DND-41 (cell line): ENCODE results near the gene SLC2A9.

Source experiments
- ATAC-seq: fragments of 200-7000 bp; cut with Tn5 transposase; 3 replicates; pipeline ENCODE4 v1.9.1; 2021; ENCODE audit warnings: low read depth; ENCODE audit not compliant: insufficient read depth
- DNase-seq: peaks from one replicate; pipeline ENCODE4 v3.0.0-alpha.2; 2020
- H2AFZ ChIP-seq: 2 replicates; pipeline ENCODE4 v1.6.0; 2012; ENCODE audit warnings: low read depth, low read length
- H3K27ac ChIP-seq: 2 replicates; pipeline ENCODE4 v1.5.1; 2012; ENCODE audit warnings: low read length, inconsistent platforms
- H3K27me3 ChIP-seq: fragments of 200-600 bp; sonication (generic); 2 replicates; pipeline ENCODE4 v1.6.0; 2012; ENCODE audit warnings: low read length, mild to moderate bottlenecking, inconsistent platforms; ENCODE audit not compliant: insufficient read depth, poor library complexity
- H3K36me3 ChIP-seq: 2 replicates; pipeline ENCODE4 v1.5.1; 2012; ENCODE audit warnings: low read length, inconsistent platforms; ENCODE audit not compliant: insufficient read depth
- H3K4me1 ChIP-seq: 2 replicates; pipeline ENCODE4 v1.5.1; 2012; ENCODE audit warnings: mild to moderate bottlenecking, low read length; ENCODE audit not compliant: insufficient read depth
- H3K4me2 ChIP-seq: 2 replicates; pipeline ENCODE4 v1.6.0; 2012; ENCODE audit warnings: mild to moderate bottlenecking, moderate library complexity, low read length, inconsistent platforms; ENCODE audit not compliant: insufficient read depth
- H3K4me3 ChIP-seq, 2 experiments: fragments of 200-600 bp in 1 of 2; shearing (Covaris generic) in 1 of 2; 2 replicates each; pipeline ENCODE4 v1.5.1; 2012 to 2016; ENCODE audit warnings: inconsistent platforms in 2 of 2, low read length in 2 of 2, mild to moderate bottlenecking in 2 of 2, low read depth in 1 of 2, moderate library complexity in 1 of 2
- H3K79me2 ChIP-seq: 2 replicates; pipeline ENCODE4 v1.6.0; 2012; ENCODE audit warnings: low read length, inconsistent platforms; ENCODE audit not compliant: insufficient read depth
- H3K9ac ChIP-seq: 2 replicates; pipeline ENCODE4 v1.6.0; 2012; ENCODE audit warnings: low read depth, mild to moderate bottlenecking, inconsistent platforms, low read length, moderate library complexity
- H3K9me3 ChIP-seq: 2 replicates; pipeline ENCODE4 v1.5.1; 2012; ENCODE audit warnings: low read length, moderate library complexity, mild to moderate bottlenecking, inconsistent platforms; ENCODE audit not compliant: insufficient read depth, severe bottlenecking
- H4K20me1 ChIP-seq: 2 replicates; pipeline ENCODE4 v1.6.0; 2012; ENCODE audit warnings: low read length; ENCODE audit not compliant: insufficient read depth
- EZH2 ChIP-seq: IDR thresholded peaks from 3 replicates; pipeline ENCODE4 v1.6.1; 2012; ENCODE audit warnings: borderline replicate concordance, low read depth, mild to moderate bottlenecking, moderate library complexity, low read length, inconsistent platforms; ENCODE audit not compliant: severe bottlenecking
- TF ChIP-seq, protein P1 (sequence below): IDR thresholded peaks from 2 replicates; pipeline ENCODE4 v1.5.1; 2012; ENCODE audit warnings: borderline replicate concordance, low read length, moderate library complexity, mild to moderate bottlenecking; ENCODE audit not compliant: poor library complexity, severe bottlenecking; ENCODE audit errors: extremely low read depth

The SLC2A9 gene

DNA sequence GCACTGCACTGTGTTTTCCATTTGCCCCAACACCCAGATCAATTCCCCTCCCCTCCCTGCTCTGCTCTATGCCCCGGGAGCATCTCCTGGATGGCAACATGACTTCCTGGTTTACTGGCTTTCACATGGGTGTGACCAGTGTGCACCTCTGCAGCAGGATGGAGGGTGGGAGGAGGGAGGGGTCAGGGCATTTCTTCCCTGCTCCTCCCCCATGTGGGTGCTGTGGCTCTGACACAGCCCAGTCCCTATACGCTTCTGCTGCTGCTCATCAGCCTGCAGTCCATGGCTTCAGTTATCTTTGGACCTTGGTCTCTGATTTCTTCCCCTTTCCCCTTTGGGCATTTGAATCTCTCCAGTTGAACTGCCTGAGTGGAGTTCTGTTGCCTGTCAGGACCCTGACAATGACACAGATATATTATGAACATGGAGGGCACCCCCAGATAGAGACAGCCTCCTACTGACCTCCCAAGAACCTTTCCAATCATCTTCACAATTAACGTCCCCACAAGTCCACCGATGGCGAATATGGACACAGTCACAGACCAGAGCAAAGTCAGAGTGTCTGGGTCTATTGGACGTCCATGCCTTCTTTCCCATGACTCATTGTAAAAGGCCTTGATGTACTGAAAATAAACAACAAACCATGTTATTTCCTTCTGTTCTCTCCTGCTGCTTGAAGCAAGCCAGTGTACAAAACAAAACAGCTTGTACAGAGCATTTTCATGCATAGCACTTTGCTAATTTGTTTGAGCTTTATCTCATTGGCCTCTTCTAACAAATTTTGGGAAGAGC is 24.8 kb downstream of the SLC2A9 start:
- TF ChIP-seq, protein P1, sequence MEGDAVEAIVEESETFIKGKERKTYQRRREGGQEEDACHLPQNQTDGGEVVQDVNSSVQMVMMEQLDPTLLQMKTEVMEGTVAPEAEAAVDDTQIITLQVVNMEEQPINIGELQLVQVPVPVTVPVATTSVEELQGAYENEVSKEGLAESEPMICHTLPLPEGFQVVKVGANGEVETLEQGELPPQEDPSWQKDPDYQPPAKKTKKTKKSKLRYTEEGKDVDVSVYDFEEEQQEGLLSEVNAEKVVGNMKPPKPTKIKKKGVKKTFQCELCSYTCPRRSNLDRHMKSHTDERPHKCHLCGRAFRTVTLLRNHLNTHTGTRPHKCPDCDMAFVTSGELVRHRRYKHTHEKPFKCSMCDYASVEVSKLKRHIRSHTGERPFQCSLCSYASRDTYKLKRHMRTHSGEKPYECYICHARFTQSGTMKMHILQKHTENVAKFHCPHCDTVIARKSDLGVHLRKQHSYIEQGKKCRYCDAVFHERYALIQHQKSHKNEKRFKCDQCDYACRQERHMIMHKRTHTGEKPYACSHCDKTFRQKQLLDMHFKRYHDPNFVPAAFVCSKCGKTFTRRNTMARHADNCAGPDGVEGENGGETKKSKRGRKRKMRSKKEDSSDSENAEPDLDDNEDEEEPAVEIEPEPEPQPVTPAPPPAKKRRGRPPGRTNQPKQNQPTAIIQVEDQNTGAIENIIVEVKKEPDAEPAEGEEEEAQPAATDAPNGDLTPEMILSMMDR: no peak
- TF ChIP-seq EZH2: no peak
- no peaks in the 10 kb centered on the region for H3K27me3 ChIP-seq
- H3K4me2 ChIP-seq: no peak overlapping the region
- no peaks in the 10 kb centered on the region for H3K36me3 ChIP-seq
- no peaks in the 10 kb centered on the region for H3K79me2 ChIP-seq
- no peak overlapping the region for H2AFZ ChIP-seq
- ATAC-seq (no peak), DNase-seq (no peak)
- H3K4me3 ChIP-seq: no peak overlapping the region
- no peak overlapping the region for H3K9ac ChIP-seq
- H4K20me1 ChIP-seq: no peaks in the 10 kb centered on the region
- H3K9me3 ChIP-seq: no peaks in the 10 kb centered on the region
- H3K4me1 ChIP-seq: no peaks in the 10 kb centered on the region
- no peak overlapping the region for H3K27ac ChIP-seq

DNA sequence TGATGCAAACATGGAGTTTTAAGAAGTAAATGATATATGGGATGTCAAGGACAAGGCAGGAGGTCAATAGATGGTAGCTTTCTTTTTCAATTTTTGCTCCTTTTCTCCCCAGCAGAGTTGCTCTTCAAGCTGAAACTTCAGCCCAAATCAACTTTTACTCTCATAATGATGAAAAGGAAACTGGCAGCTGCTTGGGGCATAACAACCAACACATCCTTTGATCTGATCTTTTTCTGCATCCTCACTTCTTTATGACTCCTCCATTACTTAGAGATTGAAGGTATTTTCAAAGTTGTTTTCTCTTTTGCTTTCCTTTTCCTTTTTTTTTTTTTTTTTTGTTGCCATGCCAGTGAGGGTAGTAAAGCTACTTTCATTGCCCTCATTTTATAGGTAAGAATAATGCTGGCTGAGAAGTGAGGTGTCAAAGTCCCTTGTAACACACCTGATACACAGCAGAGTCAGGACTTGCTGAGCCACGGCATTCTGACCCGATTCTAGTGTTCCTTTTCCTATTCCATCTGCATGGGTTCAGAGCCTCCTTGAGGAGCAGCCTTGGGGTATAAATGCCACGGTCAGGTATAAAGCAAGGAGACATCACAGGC is 26.9 kb downstream of the SLC2A9 start:
- H3K4me1 ChIP-seq: no peaks in the 10 kb centered on the region
- no peak for TF ChIP-seq EZH2
- H3K27me3 ChIP-seq: no peaks in the 10 kb centered on the region
- H3K4me3 ChIP-seq: no peak overlapping the region
- DNase-seq (no peak), ATAC-seq (no peak)
- no peak overlapping the region for H3K9ac ChIP-seq
- H4K20me1 ChIP-seq: no peaks in the 10 kb centered on the region
- no peak overlapping the region for H3K4me2 ChIP-seq
- H3K9me3 ChIP-seq: no peaks in the 10 kb centered on the region
- no peak overlapping the region for H2AFZ ChIP-seq
- no peak overlapping the region for H3K27ac ChIP-seq
- H3K79me2 ChIP-seq: no peaks in the 10 kb centered on the region
- H3K36me3 ChIP-seq: no peaks in the 10 kb centered on the region

DNA sequence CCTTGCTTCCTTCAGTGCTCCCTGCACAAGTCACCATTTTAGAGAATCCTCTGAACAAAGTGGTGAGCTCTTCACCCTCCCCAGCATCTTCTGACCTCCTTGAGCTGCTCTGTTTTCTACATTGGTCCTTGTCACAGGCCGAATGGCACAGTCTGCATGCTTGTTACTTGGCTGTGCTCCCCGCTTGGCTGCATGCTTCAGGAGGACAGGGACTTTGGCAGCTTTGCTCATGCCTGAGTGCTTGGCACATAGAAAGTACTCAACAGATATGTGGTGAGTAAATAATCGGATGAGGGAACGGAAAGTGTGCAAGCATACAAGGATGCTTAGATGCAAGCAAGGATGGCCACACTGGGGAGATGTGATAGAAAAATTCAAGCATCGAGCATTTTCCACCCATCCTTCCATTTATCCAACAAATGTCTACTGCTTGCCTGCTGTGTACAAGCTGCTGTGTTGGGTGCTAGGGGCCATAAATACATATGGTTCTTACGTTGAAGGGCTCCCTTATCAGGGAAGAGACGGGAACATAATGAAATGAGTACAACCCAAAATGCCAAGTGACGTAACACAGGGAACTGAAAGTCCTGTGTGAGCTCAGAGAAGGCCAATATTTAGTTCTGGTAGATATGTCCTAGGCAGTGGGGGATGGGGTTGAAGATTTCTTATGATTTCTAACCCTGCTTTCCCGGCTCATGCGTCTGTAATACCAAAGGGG is 31.2 kb downstream of the SLC2A9 start:
- H3K27ac ChIP-seq: no peak overlapping the region
- no peaks in the 10 kb centered on the region for H3K27me3 ChIP-seq
- DNase-seq (no peak), ATAC-seq (no peak)
- H3K9me3 ChIP-seq: no peaks in the 10 kb centered on the region
- H4K20me1 ChIP-seq: no peaks in the 10 kb centered on the region
- H3K9ac ChIP-seq: no peak overlapping the region
- no peaks in the 10 kb centered on the region for H3K4me1 ChIP-seq
- no peaks in the 10 kb centered on the region for H3K36me3 ChIP-seq
- H2AFZ ChIP-seq: no peak overlapping the region
- no peak overlapping the region for H3K4me2 ChIP-seq
- H3K4me3 ChIP-seq: no peak overlapping the region
- no peaks in the 10 kb centered on the region for H3K79me2 ChIP-seq
- TF ChIP-seq, protein P1: no peak

DNA sequence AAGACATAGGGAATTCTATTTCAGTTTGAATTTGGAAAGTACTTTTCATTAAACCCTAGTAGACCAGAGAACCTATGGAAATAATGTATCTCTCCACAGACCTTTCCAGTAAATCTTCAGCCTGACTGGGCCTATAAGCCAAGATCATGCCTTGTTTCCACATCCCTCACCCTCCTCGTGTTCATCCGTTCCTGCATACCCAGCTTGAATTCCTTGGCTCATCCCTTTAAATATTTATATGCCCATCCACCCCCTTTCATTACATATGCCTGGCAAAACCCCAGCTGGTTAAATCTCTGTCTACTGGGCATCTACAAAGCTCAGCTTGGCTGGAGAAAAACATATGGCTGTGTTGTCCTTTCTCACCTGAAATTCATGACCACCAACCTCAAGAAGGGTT is 32.4 kb downstream of the SLC2A9 start:
- Histone ChIP-seq H3K9me3 (no peaks in the 10 kb centered on the region), H3K27me3 (no peaks in the 10 kb centered on the region), H3K4me2 (no peak overlapping the region), H2AFZ (no peak overlapping the region), H3K4me1 (no peaks in the 10 kb centered on the region), H3K4me3 (no peak overlapping the region), H3K36me3 (no peaks in the 10 kb centered on the region), H3K9ac (no peak overlapping the region), H4K20me1 (no peaks in the 10 kb centered on the region), H3K79me2 (no peaks in the 10 kb centered on the region), H3K27ac (no peak overlapping the region)
- TF ChIP-seq, protein P1: no peak
- TF ChIP-seq EZH2: no peak
- no peak for ATAC-seq
- DNase-seq: no peak
